ENCODE measurements around the gene PROK2.

DNA sequence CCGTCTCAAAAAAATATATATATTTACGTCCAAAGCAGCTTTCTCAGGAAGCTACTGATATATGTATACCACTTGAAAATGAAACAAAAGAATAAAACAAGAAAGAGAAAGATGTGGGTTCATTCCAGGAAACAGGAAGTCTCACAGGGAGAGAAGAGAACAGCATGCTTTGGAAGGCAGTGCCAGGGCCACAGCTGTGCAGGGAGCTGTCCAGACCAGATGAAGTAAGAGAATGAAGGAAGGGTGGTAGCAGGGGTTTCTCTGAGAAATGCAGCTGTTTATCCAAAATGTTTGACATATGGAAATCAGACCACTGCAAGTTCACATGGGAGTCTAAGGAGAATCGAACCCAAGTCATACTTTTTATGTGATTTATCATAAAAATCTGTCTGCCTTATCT, 40.2 kb downstream of the PROK2 start:
- TF ChIP-seq, protein P1, sequence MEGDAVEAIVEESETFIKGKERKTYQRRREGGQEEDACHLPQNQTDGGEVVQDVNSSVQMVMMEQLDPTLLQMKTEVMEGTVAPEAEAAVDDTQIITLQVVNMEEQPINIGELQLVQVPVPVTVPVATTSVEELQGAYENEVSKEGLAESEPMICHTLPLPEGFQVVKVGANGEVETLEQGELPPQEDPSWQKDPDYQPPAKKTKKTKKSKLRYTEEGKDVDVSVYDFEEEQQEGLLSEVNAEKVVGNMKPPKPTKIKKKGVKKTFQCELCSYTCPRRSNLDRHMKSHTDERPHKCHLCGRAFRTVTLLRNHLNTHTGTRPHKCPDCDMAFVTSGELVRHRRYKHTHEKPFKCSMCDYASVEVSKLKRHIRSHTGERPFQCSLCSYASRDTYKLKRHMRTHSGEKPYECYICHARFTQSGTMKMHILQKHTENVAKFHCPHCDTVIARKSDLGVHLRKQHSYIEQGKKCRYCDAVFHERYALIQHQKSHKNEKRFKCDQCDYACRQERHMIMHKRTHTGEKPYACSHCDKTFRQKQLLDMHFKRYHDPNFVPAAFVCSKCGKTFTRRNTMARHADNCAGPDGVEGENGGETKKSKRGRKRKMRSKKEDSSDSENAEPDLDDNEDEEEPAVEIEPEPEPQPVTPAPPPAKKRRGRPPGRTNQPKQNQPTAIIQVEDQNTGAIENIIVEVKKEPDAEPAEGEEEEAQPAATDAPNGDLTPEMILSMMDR (IDR thresholded peaks at IDR 0.05; ENCODE audit: insufficient read depth, low read length, poor library complexity, severe bottlenecking), result no peak
- no peak for TF ChIP-seq EZH2phosphoT487 (conservative IDR thresholded peaks at IDR 0.05; ENCODE audit: low read length)
